Measurements from ENCODE around the gene XK.

Gene XK

DNA sequence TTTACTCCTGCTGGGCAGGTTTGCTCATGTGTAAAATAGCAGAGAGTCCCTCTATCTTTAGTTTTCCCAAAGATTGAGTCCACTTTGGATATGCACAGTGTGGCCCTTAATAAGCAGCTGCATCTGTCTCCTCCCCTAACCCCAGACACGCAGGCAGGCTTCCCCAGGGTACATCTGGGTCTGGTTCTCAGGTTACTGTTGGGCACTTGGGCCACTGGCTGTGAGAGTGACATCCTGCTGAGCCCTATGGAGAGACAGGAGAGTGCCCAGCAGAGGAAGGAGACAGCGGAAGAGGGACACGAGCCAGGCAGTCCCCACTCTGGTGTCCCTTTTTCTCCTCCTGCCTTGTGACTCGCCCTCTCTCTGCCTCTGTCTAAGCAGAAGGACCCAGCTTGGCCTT is 16.0 kb downstream of the XK start:
- Histone ChIP-seq H3K9me2 (replicated peaks; ENCODE audit: insufficient read depth, low read length) (no peaks in the 10 kb centered on the region), H4K20me1 (ENCODE audit: low read depth, low read length) (no peaks in the 10 kb centered on the region), H3K4me3 (ENCODE audit: insufficient read depth, low read length, poor library complexity, severe bottlenecking) (no peak overlapping the region), H3K9me3 (ENCODE audit: insufficient read depth, low read length) (no peaks in the 10 kb centered on the region), H2AFZ (ENCODE audit: low read depth, low read length, severe bottlenecking) (no peak overlapping the region), H3K36me3 (ENCODE audit: low read length) (no peaks in the 10 kb centered on the region), H3K4me2 (ENCODE audit: low read depth, low read length, poor library complexity, severe bottlenecking) (no peak overlapping the region), H3K9ac (ENCODE audit: low read length) (no peak overlapping the region), H3K27ac (ENCODE audit: low read depth, low read length) (no peak overlapping the region), H3F3A (ENCODE audit: insufficient read depth) (no peaks in the 10 kb centered on the region), H3K79me2 (ENCODE audit: insufficient read depth, low read length) (no peaks in the 10 kb centered on the region), H3K27me3 (ENCODE audit: low read length) (no peaks in the 10 kb centered on the region)
- no peak for TF ChIP-seq EZH2phosphoT487 (conservative IDR thresholded peaks at IDR 0.05; ENCODE audit: low read length)
- TF ChIP-seq, protein P1, sequence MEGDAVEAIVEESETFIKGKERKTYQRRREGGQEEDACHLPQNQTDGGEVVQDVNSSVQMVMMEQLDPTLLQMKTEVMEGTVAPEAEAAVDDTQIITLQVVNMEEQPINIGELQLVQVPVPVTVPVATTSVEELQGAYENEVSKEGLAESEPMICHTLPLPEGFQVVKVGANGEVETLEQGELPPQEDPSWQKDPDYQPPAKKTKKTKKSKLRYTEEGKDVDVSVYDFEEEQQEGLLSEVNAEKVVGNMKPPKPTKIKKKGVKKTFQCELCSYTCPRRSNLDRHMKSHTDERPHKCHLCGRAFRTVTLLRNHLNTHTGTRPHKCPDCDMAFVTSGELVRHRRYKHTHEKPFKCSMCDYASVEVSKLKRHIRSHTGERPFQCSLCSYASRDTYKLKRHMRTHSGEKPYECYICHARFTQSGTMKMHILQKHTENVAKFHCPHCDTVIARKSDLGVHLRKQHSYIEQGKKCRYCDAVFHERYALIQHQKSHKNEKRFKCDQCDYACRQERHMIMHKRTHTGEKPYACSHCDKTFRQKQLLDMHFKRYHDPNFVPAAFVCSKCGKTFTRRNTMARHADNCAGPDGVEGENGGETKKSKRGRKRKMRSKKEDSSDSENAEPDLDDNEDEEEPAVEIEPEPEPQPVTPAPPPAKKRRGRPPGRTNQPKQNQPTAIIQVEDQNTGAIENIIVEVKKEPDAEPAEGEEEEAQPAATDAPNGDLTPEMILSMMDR (IDR thresholded peaks at IDR 0.05; ENCODE audit: insufficient read depth, low read length, poor library complexity, severe bottlenecking): no peak

DNA sequence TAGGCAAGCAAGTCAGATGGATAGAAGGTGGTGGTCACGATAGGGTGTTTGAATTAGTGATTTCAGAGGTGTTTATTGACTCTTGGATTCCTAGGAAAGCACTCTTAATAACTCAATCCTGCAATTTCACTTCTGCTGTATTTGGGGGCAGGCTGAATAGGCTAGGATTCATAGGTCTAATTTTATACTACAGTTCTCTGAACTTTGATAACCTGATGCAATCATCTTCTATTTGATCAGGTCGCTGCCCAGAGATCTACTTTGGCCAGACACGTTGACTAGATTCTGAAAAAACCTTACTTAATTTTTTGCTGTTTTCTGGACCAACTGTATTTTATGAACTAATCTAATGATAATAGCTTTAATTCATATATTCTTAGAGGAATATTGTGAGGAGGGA is 26.4 kb downstream of the XK start:
- Histone ChIP-seq H3K9me3 (ENCODE audit: insufficient read depth, low read length) (no peaks in the 10 kb centered on the region), H3F3A (ENCODE audit: insufficient read depth) (no peaks in the 10 kb centered on the region), H3K27me3 (ENCODE audit: low read length) (no peaks in the 10 kb centered on the region), H3K9me2 (replicated peaks; ENCODE audit: insufficient read depth, low read length) (no peaks in the 10 kb centered on the region), H3K36me3 (ENCODE audit: low read length) (no peaks in the 10 kb centered on the region), H3K27ac (ENCODE audit: low read depth, low read length) (no peak overlapping the region), H3K4me2 (ENCODE audit: low read depth, low read length, poor library complexity, severe bottlenecking) (no peak overlapping the region), H3K4me3 (ENCODE audit: insufficient read depth, low read length, poor library complexity, severe bottlenecking) (no peak overlapping the region), H4K20me1 (ENCODE audit: low read depth, low read length) (no peaks in the 10 kb centered on the region), H3K79me2 (ENCODE audit: insufficient read depth, low read length) (no peaks in the 10 kb centered on the region), H2AFZ (ENCODE audit: low read depth, low read length, severe bottlenecking) (no peak overlapping the region), H3K9ac (ENCODE audit: low read length) (no peak overlapping the region)
- TF ChIP-seq, protein P1 (IDR thresholded peaks at IDR 0.05; ENCODE audit: insufficient read depth, low read length, poor library complexity, severe bottlenecking): no peak
- TF ChIP-seq EZH2phosphoT487 (conservative IDR thresholded peaks at IDR 0.05; ENCODE audit: low read length): no peak

DNA sequence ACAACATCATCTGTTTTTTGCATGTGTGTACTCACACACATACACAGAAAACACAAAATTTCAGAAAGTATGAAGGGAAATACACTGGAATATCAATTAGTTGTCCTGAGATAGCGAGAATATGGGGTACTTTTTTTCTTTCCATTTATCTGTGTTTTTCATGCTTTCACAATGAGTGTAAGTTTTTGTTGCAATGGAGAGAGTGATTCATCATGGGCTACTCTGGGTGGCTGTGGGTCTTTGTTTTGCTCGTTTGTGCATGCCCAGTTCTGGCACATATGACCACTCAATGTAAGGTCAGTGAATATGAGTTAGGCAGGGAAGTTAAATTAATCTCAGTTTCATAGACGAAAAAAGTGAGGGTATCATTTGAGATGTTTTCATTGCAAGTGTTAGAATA is 26.9 kb downstream of the XK start:
- H3K27ac ChIP-seq (ENCODE audit: low read depth, low read length): no peak overlapping the region
- no peaks in the 10 kb centered on the region for H3K36me3 ChIP-seq (ENCODE audit: low read length)
- no peak overlapping the region for H3K4me3 ChIP-seq (ENCODE audit: insufficient read depth, low read length, poor library complexity, severe bottlenecking)
- H3K9ac ChIP-seq (ENCODE audit: low read length): no peak overlapping the region
- H3K4me2 ChIP-seq (ENCODE audit: low read depth, low read length, poor library complexity, severe bottlenecking): no peak overlapping the region
- TF ChIP-seq, protein P1 (IDR thresholded peaks at IDR 0.05; ENCODE audit: insufficient read depth, low read length, poor library complexity, severe bottlenecking): no peak
- TF ChIP-seq EZH2phosphoT487 (conservative IDR thresholded peaks at IDR 0.05; ENCODE audit: low read length): no peak
- no peaks in the 10 kb centered on the region for H3K9me3 ChIP-seq (ENCODE audit: insufficient read depth, low read length)
- no peaks in the 10 kb centered on the region for H3K9me2 ChIP-seq (replicated peaks; ENCODE audit: insufficient read depth, low read length)
- H4K20me1 ChIP-seq (ENCODE audit: low read depth, low read length): no peaks in the 10 kb centered on the region
- no peaks in the 10 kb centered on the region for H3K79me2 ChIP-seq (ENCODE audit: insufficient read depth, low read length)
- H3F3A ChIP-seq (ENCODE audit: insufficient read depth): no peaks in the 10 kb centered on the region
- no peak overlapping the region for H2AFZ ChIP-seq (ENCODE audit: low read depth, low read length, severe bottlenecking)
- no peaks in the 10 kb centered on the region for H3K27me3 ChIP-seq (ENCODE audit: low read length)

Measured in SU-DHL-6 (cell line).